ENCODE data around the gene TRIM51. TPM values are rescaled to one million over a fixed set of nuclear protein-coding genes. Genes with fewer than 3 reads are reported as not detected.
A peak's percentile ranks its signal among the peaks of the same experiment; 100 is the strongest.
"Not testable (repeated sequence)": the region's sequence is repeated elsewhere in the genome, so short reads cannot be mapped to it uniquely, and the experiment has no call there.

TRIM51 gene
- total and polyA plus RNA-seq, 10 donors = not detected

DNA sequence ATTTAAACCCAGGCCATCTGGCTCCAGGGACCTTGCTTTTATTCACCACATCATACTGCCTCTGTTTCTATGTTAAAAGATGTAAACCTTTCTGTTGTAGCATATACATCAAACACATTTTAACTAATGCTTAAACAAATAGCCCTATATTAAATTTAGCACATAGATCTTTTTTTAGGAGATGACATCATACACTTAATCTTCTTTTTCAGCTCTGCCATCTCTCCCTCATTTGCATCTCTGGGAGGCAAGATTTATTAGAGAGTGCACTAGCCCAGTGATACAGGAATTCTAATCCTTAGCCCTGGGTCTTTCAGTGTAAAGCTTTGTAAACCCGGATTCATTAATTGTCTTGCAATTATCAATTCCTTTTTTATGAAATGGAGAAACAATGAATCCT, 31.0 kb upstream of the TRIM51 start:
- no peak overlapping the region for H3K27ac ChIP-seq
- intact Hi-C loops (cut with DNase I; ENCODE audit: low total_unique reads) = no loop called here
- WGBS, 5 donors = 75 to 88% (median 80%) methylated on average over 1 of the region's 1 CpG
- H3K4me1 ChIP-seq = no peaks in the 10 kb centered on the region
- H3K9me3 ChIP-seq = peaks cover 0 to 5% (median 2%) of the 10 kb centered on the region in 8 donors
- DNase-seq = no peak
- H3K27me3 ChIP-seq (replicated peaks in 1 of 7) = no peaks in the 10 kb centered on the region
- no peak overlapping the region for H3K4me3 ChIP-seq
- no peaks in the 10 kb centered on the region for H3K36me3 ChIP-seq
- TF ChIP-seq POLR2AphosphoS5 (IDR thresholded peaks at IDR 0.05) (no peak), POLR2A (IDR thresholded peaks at IDR 0.05) (no peak)
- TF ChIP-seq, protein P1, sequence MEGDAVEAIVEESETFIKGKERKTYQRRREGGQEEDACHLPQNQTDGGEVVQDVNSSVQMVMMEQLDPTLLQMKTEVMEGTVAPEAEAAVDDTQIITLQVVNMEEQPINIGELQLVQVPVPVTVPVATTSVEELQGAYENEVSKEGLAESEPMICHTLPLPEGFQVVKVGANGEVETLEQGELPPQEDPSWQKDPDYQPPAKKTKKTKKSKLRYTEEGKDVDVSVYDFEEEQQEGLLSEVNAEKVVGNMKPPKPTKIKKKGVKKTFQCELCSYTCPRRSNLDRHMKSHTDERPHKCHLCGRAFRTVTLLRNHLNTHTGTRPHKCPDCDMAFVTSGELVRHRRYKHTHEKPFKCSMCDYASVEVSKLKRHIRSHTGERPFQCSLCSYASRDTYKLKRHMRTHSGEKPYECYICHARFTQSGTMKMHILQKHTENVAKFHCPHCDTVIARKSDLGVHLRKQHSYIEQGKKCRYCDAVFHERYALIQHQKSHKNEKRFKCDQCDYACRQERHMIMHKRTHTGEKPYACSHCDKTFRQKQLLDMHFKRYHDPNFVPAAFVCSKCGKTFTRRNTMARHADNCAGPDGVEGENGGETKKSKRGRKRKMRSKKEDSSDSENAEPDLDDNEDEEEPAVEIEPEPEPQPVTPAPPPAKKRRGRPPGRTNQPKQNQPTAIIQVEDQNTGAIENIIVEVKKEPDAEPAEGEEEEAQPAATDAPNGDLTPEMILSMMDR (IDR thresholded peaks at IDR 0.05 in 8 of 11, conservative IDR thresholded peaks at IDR 0.05 in 3 of 11) = no peak

DNA sequence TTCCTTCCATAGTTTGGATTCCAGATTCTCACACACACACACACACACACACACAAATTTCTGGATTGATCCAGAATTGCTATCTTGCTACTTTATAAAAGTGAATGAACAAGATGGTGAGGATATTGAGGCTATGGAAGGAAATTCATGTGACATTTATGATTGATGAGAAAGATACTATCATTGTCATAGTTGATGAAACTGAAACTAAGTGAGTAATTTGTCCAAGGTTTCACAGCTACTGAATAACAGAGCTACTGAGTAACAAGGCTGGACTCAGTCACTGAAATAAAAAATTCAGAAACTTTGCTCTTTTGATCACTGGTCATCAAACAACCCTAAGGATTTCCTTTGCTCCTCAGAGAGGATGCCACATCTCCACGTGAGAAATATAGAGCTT, 28.4 kb upstream of the TRIM51 start:
- H3K27ac ChIP-seq = no peak overlapping the region
- no peaks in the 10 kb centered on the region for H3K27me3 ChIP-seq (replicated peaks in 1 of 7)
- H3K4me1 ChIP-seq = no peaks in the 10 kb centered on the region
- TF ChIP-seq, protein P1 (IDR thresholded peaks at IDR 0.05 in 8 of 11, conservative IDR thresholded peaks at IDR 0.05 in 3 of 11) = no peak
- TF ChIP-seq POLR2AphosphoS5 (IDR thresholded peaks at IDR 0.05) (no peak), POLR2A (IDR thresholded peaks at IDR 0.05) (no peak)
- DNase-seq = no peak
- intact Hi-C loops (cut with DNase I; ENCODE audit: low total_unique reads) = no loop called here
- no peak overlapping the region for H3K4me3 ChIP-seq
- no peaks in the 10 kb centered on the region for H3K36me3 ChIP-seq
- peaks cover 0 to 8% (median 3%) of the 10 kb centered on the region in 8 donors for H3K9me3 ChIP-seq
- WGBS, 5 donors = 8 to 27% (median 16%) methylated on average over 1 of the region's 1 CpG

DNA sequence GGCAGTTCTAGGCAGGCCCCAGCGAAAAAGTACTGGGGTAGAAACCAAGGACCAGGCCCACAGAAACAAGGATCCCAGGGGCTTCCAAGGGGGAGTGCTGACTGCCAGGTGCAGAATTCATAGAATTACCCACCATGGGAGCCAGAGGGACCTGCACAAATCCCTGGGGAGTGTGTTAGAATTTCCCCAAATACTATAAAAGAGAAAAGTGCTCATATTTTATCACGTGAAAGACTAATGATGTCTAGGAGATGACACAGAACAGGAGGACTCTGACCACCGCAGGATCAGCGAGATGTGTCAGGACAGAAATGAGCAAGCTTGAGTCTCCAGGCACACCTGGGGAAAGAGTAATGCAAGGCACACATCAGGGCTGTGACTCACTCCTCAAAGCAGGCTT, 15.7 kb upstream of the TRIM51 start:
- H3K4me3 ChIP-seq; H3K27ac ChIP-seq; H3K36me3 ChIP-seq; H3K4me1 ChIP-seq; intact Hi-C loops (cut with DNase I; ENCODE audit: low total_unique reads); H3K27me3 ChIP-seq (replicated peaks in 1 of 7); DNase-seq: not testable (repeated sequence)
- peaks cover 0 to 23% (median under 1%) of the 10 kb centered on the region in 8 donors for H3K9me3 ChIP-seq
- 70 to 86% (median 75%) methylated on average over 4 of the region's 4 CpGs for WGBS, 5 donors

DNA sequence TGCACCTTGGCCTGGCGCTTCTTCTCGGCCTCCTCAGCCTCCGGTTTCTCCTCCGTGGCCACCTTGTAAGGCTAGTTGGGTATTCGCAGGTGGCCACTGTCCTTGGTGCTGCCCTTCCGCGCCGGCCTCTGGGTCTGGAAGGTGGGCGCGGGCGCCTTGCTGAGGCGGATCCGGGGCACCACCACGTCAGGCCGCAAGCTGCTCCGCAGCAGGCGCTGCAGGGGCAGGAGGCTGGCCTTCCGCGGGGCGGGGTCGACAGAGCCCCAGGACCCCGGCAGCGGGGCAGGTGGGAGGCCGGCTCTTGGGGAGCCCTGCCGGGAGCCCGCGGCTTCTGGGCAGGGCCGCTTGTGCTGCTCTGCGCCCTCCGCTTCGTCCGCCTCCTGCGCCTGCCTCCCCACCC, 10.4 kb upstream of the TRIM51 start:
- H3K4me3 ChIP-seq; H3K4me1 ChIP-seq; H3K36me3 ChIP-seq; H3K27ac ChIP-seq; intact Hi-C loops (cut with DNase I; ENCODE audit: low total_unique reads); H3K27me3 ChIP-seq (replicated peaks in 1 of 7): not testable (repeated sequence)
- 26 to 59% (median 31%) methylated on average over 14 to 33 of the region's 33 CpGs for WGBS, 5 donors
- DNase-seq = peak; percentile 41
- H3K9me3 ChIP-seq = peaks cover 0 to 30% (median 17%) of the 10 kb centered on the region in 8 donors

DNA sequence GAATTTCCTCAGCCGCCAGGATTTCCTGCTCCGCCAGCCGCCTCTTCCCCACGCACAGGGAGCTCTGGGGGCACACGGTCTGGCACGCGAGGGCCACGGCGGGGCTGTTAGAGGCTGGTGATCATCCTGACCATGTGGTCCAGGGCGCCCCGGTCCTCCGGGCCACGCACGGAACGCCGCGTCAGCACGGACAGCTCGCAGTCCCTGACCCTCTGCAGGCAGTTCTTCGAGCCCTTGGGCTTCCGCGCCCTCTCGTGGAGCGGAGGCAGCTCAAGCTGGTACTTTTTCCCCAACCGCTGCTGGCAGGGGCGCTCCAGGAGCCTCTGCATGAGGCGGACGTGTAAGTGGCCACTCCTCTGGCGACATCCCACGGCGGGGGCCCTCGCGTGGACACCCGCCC, 10.0 kb upstream of the TRIM51 start:
- H3K27ac ChIP-seq; H3K36me3 ChIP-seq; H3K4me1 ChIP-seq; H3K4me3 ChIP-seq; intact Hi-C loops (cut with DNase I; ENCODE audit: low total_unique reads); H3K27me3 ChIP-seq (replicated peaks in 1 of 7): not testable (repeated sequence)
- DNase-seq = peak; percentile 47
- 26 to 57% (median 32%) methylated on average over 8 to 34 of the region's 34 CpGs for WGBS, 5 donors
- H3K9me3 ChIP-seq = peaks cover 0 to 30% (median 17%) of the 10 kb centered on the region in 8 donors

DNA sequence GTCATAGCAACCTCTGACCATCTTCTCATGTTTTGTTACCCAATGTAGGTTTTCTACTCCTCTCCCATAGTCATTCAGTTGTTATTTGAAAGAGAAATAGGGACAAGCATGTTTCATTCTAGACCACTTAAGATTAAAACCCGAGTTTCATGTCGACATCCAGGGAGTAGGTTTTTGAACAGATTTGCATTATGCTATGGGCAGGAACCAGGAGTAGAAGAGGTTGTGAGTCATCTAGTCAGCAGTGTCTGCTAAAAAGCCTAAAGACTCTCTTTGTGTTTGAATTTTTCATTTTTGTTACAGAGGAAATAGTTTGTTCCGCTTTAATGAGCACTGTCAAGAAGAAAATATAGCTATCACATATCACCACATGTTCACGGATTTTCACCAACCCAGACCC, 1.9 kb downstream of the TRIM51 start:
- intact Hi-C loops (cut with DNase I; ENCODE audit: low total_unique reads); H3K36me3 ChIP-seq; H3K4me1 ChIP-seq; DNase-seq; H3K9me3 ChIP-seq; H3K27ac ChIP-seq; H3K27me3 ChIP-seq (replicated peaks in 1 of 7); H3K4me3 ChIP-seq: not testable (repeated sequence)
- WGBS, 5 donors = 76 to 91% (median 87%) methylated on average over 4 of the region's 4 CpGs

DNA sequence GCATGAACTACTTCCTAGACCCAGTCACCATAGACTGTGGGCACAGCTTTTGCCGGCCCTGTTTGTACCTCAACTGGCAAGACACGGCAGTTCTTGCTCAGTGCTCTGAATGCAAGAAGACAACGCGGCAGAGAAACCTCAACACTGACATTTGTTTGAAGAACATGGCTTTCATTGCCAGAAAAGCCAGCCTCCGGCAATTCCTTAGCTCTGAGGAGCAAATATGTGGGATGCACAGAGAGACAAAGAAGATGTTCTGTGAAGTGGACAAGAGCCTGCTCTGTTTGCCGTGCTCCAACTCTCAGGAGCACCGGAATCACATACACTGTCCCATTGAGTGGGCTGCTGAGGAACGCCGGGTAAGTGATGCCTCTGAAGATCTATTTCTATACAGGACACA, 2.4 kb downstream of the TRIM51 start:
- H3K9me3 ChIP-seq; H3K36me3 ChIP-seq; H3K4me1 ChIP-seq; H3K4me3 ChIP-seq; DNase-seq; intact Hi-C loops (cut with DNase I; ENCODE audit: low total_unique reads); H3K27ac ChIP-seq; H3K27me3 ChIP-seq (replicated peaks in 1 of 7): not testable (repeated sequence)
- WGBS, 5 donors = 78 to 96% (median 89%) methylated on average over 9 of the region's 9 CpGs

Data from spleen (tissue), 11 donors.